Measurements from ENCODE around the gene ZNF197. TPM values are rescaled to one million over a fixed set of nuclear protein-coding genes. Genes with fewer than 3 reads are reported as not detected.
"Not testable (repeated sequence)": the region's sequence is repeated elsewhere in the genome, so short reads cannot be mapped to it uniquely, and the experiment has no call there.

ZNF197 gene
- total RNA-seq, result 10 to 100 TPM in 1 of 4 donors, 1 to 10 TPM in 3; 4.8 to 11.6 (median 6.8) TPM

- no peaks in the 10 kb centered on the region for H3K9me3 ChIP-seq
- H3K4me3 ChIP-seq, result peak within 1 kb of the TSS; percentile 71 to 98 (median 82)
- TF ChIP-seq CTCF (IDR thresholded peaks at IDR 0.05) (peak in 2 of 6 experiments; percentile 6 to 17), POLR2A (IDR thresholded peaks at IDR 0.05) (peak in 1 of 4 donors; percentile 33)
- intact Hi-C loops (cut with DNase I), result no loop called here
- no peaks in the 10 kb centered on the region for H3K27me3 ChIP-seq
- peaks cover 0 to 13% (median 0%) of the 10 kb centered on the region in 3 donors for H3K36me3 ChIP-seq
- peak within 1 kb of the TSS; percentile 83 to 94 (median 89) for H3K27ac ChIP-seq
- no peak for DNase-seq
- H3K4me1 ChIP-seq, result peaks cover 0 to 36% (median 4%) of the 10 kb centered on the region in 3 donors
- 0 to 1% methylated on average over 3 to 12 of the region's 47 CpGs for WGBS, 2 donors
Measured at GRCh38 chr3:44624749-44625480, at the start of gene ZNF197. TSS of gene ZNF197 (plus strand) at chr3:44625036. CDS start at chr3:44629155, 4,119 bp downstream.

GRCh38 chr3:44576613-44577012 is 48.2 kb upstream of the ZNF197 start:
- intact Hi-C loops (cut with DNase I), result no loop called here
- no peak for TF ChIP-seq CTCF (IDR thresholded peaks at IDR 0.05)
- no peak for TF ChIP-seq POLR2A (IDR thresholded peaks at IDR 0.05)
- no peaks in the 10 kb centered on the region for H3K36me3 ChIP-seq
- H3K27me3 ChIP-seq, result peaks cover 0 to 7% (median 0%) of the 10 kb centered on the region in 4 donors
- H3K4me3 ChIP-seq, result no peak overlapping the region
- H3K4me1 ChIP-seq, result no peaks in the 10 kb centered on the region
- H3K27ac ChIP-seq, result no peak overlapping the region
- peaks cover 0 to 51% (median 7%) of the 10 kb centered on the region in 3 donors for H3K9me3 ChIP-seq
- no peak for DNase-seq

- H3K27ac ChIP-seq; H3K27me3 ChIP-seq; DNase-seq; H3K36me3 ChIP-seq; H3K4me1 ChIP-seq; H3K4me3 ChIP-seq; intact Hi-C loops (cut with DNase I): not testable (repeated sequence)
- peaks cover 0 to 48% (median 4%) of the 10 kb centered on the region in 3 donors for H3K9me3 ChIP-seq
- WGBS, 2 donors, result 91 to 97% methylated on average over 5 to 10 of the region's 11 CpGs
Measured at GRCh38 chr3:44577354-44577952, 47.4 kb upstream of the ZNF197 start.

GRCh38 chr3:44578316-44578715 is 46.5 kb upstream of the ZNF197 start:
- intact Hi-C loops (cut with DNase I), result not testable (repeated sequence)

GRCh38 chr3:44578924-44579515 is 45.8 kb upstream of the ZNF197 start:
- DNase-seq; H3K4me3 ChIP-seq; H3K27me3 ChIP-seq; H3K4me1 ChIP-seq; intact Hi-C loops (cut with DNase I); H3K27ac ChIP-seq; H3K36me3 ChIP-seq: not testable (repeated sequence)
- H3K9me3 ChIP-seq, result peaks cover 0 to 34% (median 0%) of the 10 kb centered on the region in 3 donors
- 96 to 97% methylated on average over 29 of the region's 37 CpGs for whole genome bisulfite sequencing, 2 donors

More at GRCh38 chr3:44578316-44578715, 46.5 kb upstream of the ZNF197 start:
- H3K9me3 ChIP-seq, result peaks cover 0 to 39% (median 0%) of the 10 kb centered on the region in 3 donors
- H3K4me1 ChIP-seq, H3K36me3 ChIP-seq, H3K27ac ChIP-seq, H3K4me3 ChIP-seq, H3K27me3 ChIP-seq, DNase-seq: not testable (repeated sequence)
- WGBS, 2 donors, result 95 to 97% methylated on average over 13 to 22 of the region's 22 CpGs

- Histone ChIP-seq H3K9me3 (peaks cover 0 to 34% (median 0%) of the 10 kb centered on the region in 3 donors), H3K27me3 (peaks cover 0 to 12% (median 0%) of the 10 kb centered on the region in 4 donors)
- H3K36me3 ChIP-seq; H3K4me3 ChIP-seq; DNase-seq; intact Hi-C loops (cut with DNase I); H3K4me1 ChIP-seq; H3K27ac ChIP-seq: not testable (repeated sequence)
- WGBS, 2 donors, result 90 to 96% methylated on average over 3 to 4 of the region's 15 CpGs
Measured at GRCh38 chr3:44579749-44580148, 45.1 kb upstream of the ZNF197 start.

GRCh38 chr3:44580971-44581370 is 43.9 kb upstream of the ZNF197 start:
- H3K4me3 ChIP-seq; H3K27ac ChIP-seq; H3K36me3 ChIP-seq; intact Hi-C loops (cut with DNase I); DNase-seq: not testable (repeated sequence)
- peaks cover 0 to 34% (median 0%) of the 10 kb centered on the region in 3 donors for H3K9me3 ChIP-seq
- 53% methylated on average over 17 of the region's 62 CpGs; no CpG with 5 or more reads in 1 of the 2 donors for WGBS, 2 donors
- H3K4me1 ChIP-seq, result peaks cover 0 to 21% (median 0%) of the 10 kb centered on the region in 3 donors
- peaks cover 0 to 17% (median 0%) of the 10 kb centered on the region in 4 donors for H3K27me3 ChIP-seq
